Spleen (tissue), 11 donors: Measurements from ENCODE around the gene PNPLA2. TPM values are rescaled to one million over a fixed set of nuclear protein-coding genes. Genes with fewer than 3 reads are reported as not detected.

Experiments
- DNase-seq: peaks from one replicate; pipeline ENCODE4 v3.0.0-alpha.2; 2020
- H3K27ac ChIP-seq, 8 donors: fragments of 200-600 bp; sonication (generic) in 7 of 8; 1 replicate in 4 of 8; 2 replicates in 4 of 8; pipeline versions ENCODE4 v1.5.0 to v1.8.0; 2016 to 2021; ENCODE audit warnings: inconsistent platforms in 4 of 8, mild to moderate bottlenecking in 4 of 8, moderate library complexity in 1 of 8
- H3K27me3 ChIP-seq, 7 donors: fragments of 200-600 bp; sonication (generic) in 6 of 7; replicated peaks in 1 of 7; 1 replicate in 4 of 7; 2 replicates in 3 of 7; pipeline versions ENCODE4 v1.5.0 to v1.8.0; 2016 to 2021; ENCODE audit warnings: inconsistent platforms in 3 of 7, mild to moderate bottlenecking in 1 of 7
- H3K36me3 ChIP-seq, 6 donors: fragments of 200-600 bp; sonication (generic) in 5 of 6; 1 replicate in 4 of 6; 2 replicates in 2 of 6; pipeline versions ENCODE4 v1.5.0 to v1.8.0; 2016 to 2021; ENCODE audit warnings: inconsistent platforms in 2 of 6
- H3K4me1 ChIP-seq, 6 donors: fragments of 200-600 bp; sonication (generic) in 5 of 6; 1 replicate in 3 of 6; 2 replicates in 3 of 6; pipeline versions ENCODE4 v1.5.0 to v1.8.0; 2016 to 2021; ENCODE audit warnings: inconsistent platforms in 3 of 6
- H3K4me3 ChIP-seq, 8 donors: fragments of 200-600 bp; sonication (generic) in 7 of 8; 1 replicate in 4 of 8; 2 replicates in 4 of 8; pipeline versions ENCODE4 v1.5.0 to v1.8.0; 2016 to 2021; ENCODE audit warnings: inconsistent platforms in 4 of 8, mild to moderate bottlenecking in 4 of 8, moderate library complexity in 2 of 8
- H3K9me3 ChIP-seq, 8 donors: fragments of 200-600 bp; sonication (generic) in 7 of 8; 1 replicate in 4 of 8; 2 replicates in 4 of 8; pipeline versions ENCODE4 v1.5.0 to v1.8.0; 2016 to 2021; ENCODE audit warnings: inconsistent platforms in 4 of 8
- POLR2A ChIP-seq, 3 donors: fragments of 450-650 bp; IDR thresholded peaks; one replicate each; pipeline ENCODE4 v1.5.1; 2017; ENCODE audit warnings: antibody characterized with exemption in 3 of 3, mild to moderate bottlenecking in 1 of 3
- POLR2AphosphoS5 ChIP-seq, 3 donors: sonication (generic); formaldehyde crosslinking; IDR thresholded peaks; one replicate each; pipeline ENCODE4 v1.5.1; 2017; ENCODE audit warnings: antibody characterized with exemption in 3 of 3
- WGBS, 5 donors: extraction: QIAGEN DNeasy Blood & Tissue Kit in 3 of 5; methylation state at CpG; one replicate each; pipeline versions ENCODE4 v1.1.5 to v1.1.7; 2013 to 2018; 5-methylcytosine and 5-hydroxymethylcytosine counted together
- intact Hi-C: fragments of 100-400 bp; cut with DNase I; formaldehyde crosslinking; loops from one replicate; pipeline ENCODE4 v1.15.0; 2023; ENCODE audit warnings: low total_unique reads
- polyA plus RNA-seq, 3 donors: library from polyadenylated mRNA; stranded (reverse); fragments of 200-250 nt; gene quantifications; one replicate each; pipeline ENCODE4 v1.2.1, GENCODE V29; 2013
- total RNA-seq, 7 donors: library from RNA; depleted of rRNA in 3 of 7; stranded (reverse); fragments of >200 nt in 3 of 7; fragmentation: NEBNext Ultra II Directional in 4 of 7; extraction: Animal tissue kit (Norgen Biotek cat#: 25700) in 4 of 7; gene quantifications; one replicate each; pipeline versions ENCODE4 v1.1.0 to v1.2.1, GENCODE V29; 2016 to 2021
- TF ChIP-seq, protein P1 (sequence below), 11 experiments: fragments of 200-600 bp in 7 of 11; fragments of 450-650 bp in 4 of 11; sonication (generic) in 4 of 11; IDR thresholded peaks in 8 of 11; conservative IDR thresholded peaks in 3 of 11; 1 replicate in 7 of 11; 2 replicates in 4 of 11; pipeline versions ENCODE4 v1.4.0 to v1.8.0; 2016 to 2021; ENCODE audit warnings: antibody characterized with exemption in 11 of 11, inconsistent platforms in 4 of 11, mild to moderate bottlenecking in 1 of 11
- donor health status: healthy with polysubstance abuse.
- donor health status: DM: no; HTN: no; CAD: no; lungs with moderate emphysema.
- donor health status: DM: no; HTN: no; CAD: no.
- donor health status: Bipolar disorder and iron deficiency.
- donor health status: healthy.
- donor health status: DM: no; HTN: no; CAD: no.
- donor health status: DM: yes; HTN: yes; CAD: no.

The PNPLA2 gene
- total and polyA plus RNA-seq, 10 donors, result 46.3 to 131 (median 107) TPM

DNA sequence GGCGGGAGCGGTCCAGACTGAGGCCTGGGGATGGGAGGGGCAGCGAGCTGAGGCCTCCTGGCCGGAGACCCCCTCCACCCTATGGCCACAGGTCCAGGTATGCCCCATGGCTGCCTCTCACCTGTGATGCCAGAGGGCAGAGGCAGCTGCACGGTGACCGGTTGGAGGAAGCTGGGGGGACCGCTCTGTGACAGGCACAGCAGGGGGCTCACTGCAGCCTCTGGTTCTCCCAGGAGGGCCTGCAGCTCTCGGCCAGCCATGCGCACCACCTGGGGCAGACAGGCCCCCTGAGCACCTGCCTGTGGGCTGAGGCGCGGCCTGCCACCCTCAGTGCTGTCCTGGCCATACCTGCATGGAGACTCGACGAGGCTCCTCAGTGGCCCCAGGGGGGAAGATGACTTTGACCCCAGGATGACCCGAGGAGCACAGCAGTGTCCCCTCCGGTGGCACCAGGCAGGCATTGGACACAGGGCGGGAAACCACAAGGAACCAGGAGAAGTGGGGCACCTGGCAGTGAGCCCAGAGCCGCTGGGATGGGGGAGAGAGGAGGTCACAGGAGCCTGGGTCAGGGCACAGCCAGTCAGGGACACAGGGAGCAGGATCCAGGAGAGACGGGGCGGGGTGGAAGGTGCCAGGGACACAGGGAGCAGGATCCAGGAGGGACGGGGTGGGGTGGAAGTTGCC lies 17.5 kb upstream of the PNPLA2 start:
- no peak for DNase-seq
- H3K4me1 ChIP-seq, result peaks cover 21 to 74% (median 54%) of the 10 kb centered on the region in 6 donors
- no peaks in the 10 kb centered on the region for H3K9me3 ChIP-seq
- WGBS, 5 donors, result 87 to 96% (median 90%) methylated on average over 13 to 20 of the region's 20 CpGs
- H3K27ac ChIP-seq, result no peak overlapping the region
- TF ChIP-seq, protein P1, sequence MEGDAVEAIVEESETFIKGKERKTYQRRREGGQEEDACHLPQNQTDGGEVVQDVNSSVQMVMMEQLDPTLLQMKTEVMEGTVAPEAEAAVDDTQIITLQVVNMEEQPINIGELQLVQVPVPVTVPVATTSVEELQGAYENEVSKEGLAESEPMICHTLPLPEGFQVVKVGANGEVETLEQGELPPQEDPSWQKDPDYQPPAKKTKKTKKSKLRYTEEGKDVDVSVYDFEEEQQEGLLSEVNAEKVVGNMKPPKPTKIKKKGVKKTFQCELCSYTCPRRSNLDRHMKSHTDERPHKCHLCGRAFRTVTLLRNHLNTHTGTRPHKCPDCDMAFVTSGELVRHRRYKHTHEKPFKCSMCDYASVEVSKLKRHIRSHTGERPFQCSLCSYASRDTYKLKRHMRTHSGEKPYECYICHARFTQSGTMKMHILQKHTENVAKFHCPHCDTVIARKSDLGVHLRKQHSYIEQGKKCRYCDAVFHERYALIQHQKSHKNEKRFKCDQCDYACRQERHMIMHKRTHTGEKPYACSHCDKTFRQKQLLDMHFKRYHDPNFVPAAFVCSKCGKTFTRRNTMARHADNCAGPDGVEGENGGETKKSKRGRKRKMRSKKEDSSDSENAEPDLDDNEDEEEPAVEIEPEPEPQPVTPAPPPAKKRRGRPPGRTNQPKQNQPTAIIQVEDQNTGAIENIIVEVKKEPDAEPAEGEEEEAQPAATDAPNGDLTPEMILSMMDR (IDR thresholded peaks at IDR 0.05 in 8 of 11, conservative IDR thresholded peaks at IDR 0.05 in 3 of 11), result no peak
- peak in 1 of 3 donors; percentile 6 for TF ChIP-seq POLR2AphosphoS5 (IDR thresholded peaks at IDR 0.05)
- H3K27me3 ChIP-seq, result no peaks in the 10 kb centered on the region
- peaks cover 0 to 42% (median 14%) of the 10 kb centered on the region in 6 donors for H3K36me3 ChIP-seq
- H3K4me3 ChIP-seq, result no peak overlapping the region
- intact Hi-C loops, result no loop called here

DNA sequence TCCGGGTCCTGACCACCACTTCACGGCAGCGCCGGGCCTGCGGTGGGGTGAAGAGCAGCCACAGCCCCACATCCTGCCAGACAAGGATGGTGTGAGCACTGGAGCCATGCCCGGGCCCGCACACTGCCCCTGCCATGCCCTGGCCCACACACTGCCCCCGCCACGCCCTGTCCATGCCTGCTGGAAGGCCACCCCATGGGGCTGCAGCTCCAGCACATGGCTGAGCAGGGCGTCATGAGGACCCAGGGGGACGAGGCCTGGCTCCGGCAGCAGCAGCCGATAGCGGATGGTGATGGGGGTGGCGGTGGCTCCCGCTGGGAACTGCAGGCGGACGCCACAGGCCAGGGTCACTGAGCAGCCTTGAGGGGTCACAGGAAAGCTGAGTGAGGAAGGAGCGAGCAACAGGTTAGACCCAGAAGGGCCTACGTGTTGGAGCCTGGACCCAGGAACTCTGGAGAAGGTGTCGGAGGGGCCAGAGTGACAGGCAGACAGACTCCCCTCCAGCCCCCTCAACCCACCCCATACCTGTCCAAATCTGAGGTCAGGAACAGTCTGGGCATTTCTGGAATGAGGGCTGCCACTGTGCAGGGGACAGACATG lies 16.6 kb upstream of the PNPLA2 start:
- 93 to 97% (median 96%) methylated on average over 12 to 21 of the region's 21 CpGs for WGBS, 5 donors
- no peaks in the 10 kb centered on the region for H3K9me3 ChIP-seq
- no peaks in the 10 kb centered on the region for H3K27me3 ChIP-seq
- intact Hi-C loops, result no loop called here
- no peak for TF ChIP-seq POLR2A (IDR thresholded peaks at IDR 0.05)
- TF ChIP-seq POLR2AphosphoS5 (IDR thresholded peaks at IDR 0.05), result peak in 2 of 3 donors; percentile 7 to 28
- TF ChIP-seq, protein P1 (IDR thresholded peaks at IDR 0.05 in 8 of 11, conservative IDR thresholded peaks at IDR 0.05 in 3 of 11), result no peak
- H3K27ac ChIP-seq, result no peak overlapping the region
- peaks cover 0 to 42% (median 14%) of the 10 kb centered on the region in 6 donors for H3K36me3 ChIP-seq
- H3K4me1 ChIP-seq, result peaks cover 12 to 65% (median 46%) of the 10 kb centered on the region in 6 donors
- DNase-seq, result no peak
- H3K4me3 ChIP-seq, result no peak overlapping the region

DNA sequence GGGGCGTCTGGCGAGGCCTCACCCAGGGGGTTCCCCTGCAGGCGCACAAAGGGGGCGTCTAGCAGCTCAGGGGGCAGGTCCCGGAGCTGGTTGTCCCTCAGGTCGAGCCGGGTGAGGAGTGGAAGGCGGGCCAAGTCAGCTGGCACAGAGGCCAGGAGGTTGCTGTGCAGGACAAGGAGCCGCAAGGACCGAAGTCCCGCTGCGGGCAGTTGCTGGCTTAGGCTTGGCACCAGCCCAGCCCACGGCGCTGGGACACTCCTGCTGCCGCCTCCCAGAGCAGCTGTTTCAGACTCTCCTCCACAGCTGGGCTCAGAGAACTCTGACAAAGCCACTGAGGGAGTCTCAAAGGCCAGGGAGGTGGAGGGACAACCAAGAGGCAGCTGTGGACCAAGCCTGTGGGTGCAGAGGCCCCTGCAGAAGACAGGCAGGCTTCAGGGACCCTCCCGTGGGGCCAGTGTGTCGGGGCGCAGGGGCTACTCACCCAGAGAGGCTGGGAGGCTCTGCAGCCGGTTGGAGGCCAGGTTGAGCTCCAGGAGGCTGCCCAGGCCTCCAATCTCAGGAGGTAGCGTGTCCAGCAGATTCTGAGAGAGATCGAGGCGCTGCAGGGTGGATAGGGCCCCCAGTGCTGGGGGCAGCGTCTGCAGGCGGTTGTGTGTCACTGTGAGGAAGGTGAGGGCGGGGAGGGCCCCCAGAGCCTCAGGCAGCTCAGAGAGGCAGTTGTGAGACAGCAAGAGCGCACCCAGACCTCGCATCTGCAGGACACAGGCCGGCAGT lies 15.8 kb upstream of the PNPLA2 start:
- Histone ChIP-seq H3K27ac (no peak overlapping the region), H3K9me3 (no peaks in the 10 kb centered on the region), H3K4me3 (no peak overlapping the region), H3K36me3 (peaks cover 0 to 42% (median 14%) of the 10 kb centered on the region in 6 donors), H3K27me3 (no peaks in the 10 kb centered on the region), H3K4me1 (peaks cover 12 to 65% (median 44%) of the 10 kb centered on the region in 6 donors)
- 92 to 96% (median 94%) methylated on average over 18 to 28 of the region's 28 CpGs for WGBS, 5 donors
- TF ChIP-seq POLR2AphosphoS5 (IDR thresholded peaks at IDR 0.05), result peak in 1 of 3 donors; percentile 43
- TF ChIP-seq, protein P1 (IDR thresholded peaks at IDR 0.05 in 8 of 11, conservative IDR thresholded peaks at IDR 0.05 in 3 of 11), result no peak
- TF ChIP-seq POLR2A (IDR thresholded peaks at IDR 0.05), result no peak
- intact Hi-C loops, result no loop called here
- DNase-seq, result no peak

DNA sequence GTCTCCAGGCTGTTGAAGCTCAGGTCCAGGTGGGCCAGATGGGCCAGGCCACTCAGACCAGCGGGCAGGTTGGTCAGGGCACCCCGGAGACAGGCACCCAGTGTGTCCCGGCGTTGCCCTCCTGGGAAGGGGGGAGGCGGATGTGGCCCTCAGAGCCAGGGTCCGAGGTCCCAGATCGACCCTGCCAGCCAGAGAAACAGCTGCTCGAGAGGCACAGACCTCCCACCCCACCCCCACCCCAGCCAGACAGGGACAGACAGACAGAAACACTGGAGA lies 15.3 kb upstream of the PNPLA2 start:
- H3K27me3 ChIP-seq, result no peaks in the 10 kb centered on the region
- intact Hi-C loops, result no loop called here
- no peak for DNase-seq
- no peak overlapping the region for H3K4me3 ChIP-seq
- H3K36me3 ChIP-seq, result peaks cover 0 to 42% (median 14%) of the 10 kb centered on the region in 6 donors
- WGBS, 5 donors, result 91 to 97% (median 92%) methylated on average over 6 to 8 of the region's 8 CpGs; no CpG with 5 or more reads in 1 of the 5 donors
- H3K27ac ChIP-seq, result no peak overlapping the region
- no peaks in the 10 kb centered on the region for H3K9me3 ChIP-seq
- TF ChIP-seq POLR2A (IDR thresholded peaks at IDR 0.05) (no peak), POLR2AphosphoS5 (IDR thresholded peaks at IDR 0.05) (no peak)
- TF ChIP-seq, protein P1 (IDR thresholded peaks at IDR 0.05 in 8 of 11, conservative IDR thresholded peaks at IDR 0.05 in 3 of 11), result no peak
- H3K4me1 ChIP-seq, result peaks cover 17 to 66% (median 46%) of the 10 kb centered on the region in 6 donors
